Suprapubic skin (tissue), 4 donors: Measurements from ENCODE around the gene UGT1A6. TPM values are rescaled to one million over a fixed set of nuclear protein-coding genes. Genes with fewer than 3 reads are reported as not detected.

Experiments used
- DNase-seq, 2 donors: peaks; one replicate each; pipeline ENCODE4 v3.0.0-alpha.2; 2019; ENCODE audit warnings: low spot score in 2 of 2
- H3K27ac ChIP-seq: fragments of 200-600 bp; sonication (generic); one replicate; pipeline ENCODE4 v1.5.1; 2019
- H3K27me3 ChIP-seq: fragments of 200-600 bp; sonication (generic); one replicate; pipeline ENCODE4 v1.5.1; 2019
- H3K36me3 ChIP-seq: fragments of 200-600 bp; sonication (generic); one replicate; pipeline ENCODE4 v1.5.1; 2019
- H3K4me1 ChIP-seq: fragments of 200-600 bp; sonication (generic); one replicate; pipeline ENCODE4 v1.5.1; 2019
- H3K4me3 ChIP-seq: fragments of 200-600 bp; sonication (generic); one replicate; pipeline ENCODE4 v1.5.1; 2019; ENCODE audit warnings: mild to moderate bottlenecking
- H3K9me3 ChIP-seq: fragments of 200-600 bp; sonication (generic); one replicate; pipeline ENCODE4 v1.5.1; 2019
- EP300 ChIP-seq: sonication (generic); formaldehyde crosslinking; IDR thresholded peaks from one replicate; pipeline ENCODE4 v1.6.1; 2017; ENCODE audit warnings: antibody characterized with exemption
- POLR2A ChIP-seq, 2 donors: fragments of 450-650 bp; IDR thresholded peaks; one replicate each; pipeline ENCODE4 v1.6.1; 2017; ENCODE audit warnings: antibody characterized with exemption in 2 of 2, mild to moderate bottlenecking in 2 of 2, moderate library complexity in 2 of 2
- POLR2AphosphoS5 ChIP-seq, 3 donors: sonication (generic); formaldehyde crosslinking; IDR thresholded peaks; one replicate each; pipeline ENCODE4 v1.6.1; 2017; ENCODE audit warnings: antibody characterized with exemption in 3 of 3
- WGBS: methylation state at CpG from one replicate; pipeline ENCODE4 v1.1.5; 2018; 5-methylcytosine and 5-hydroxymethylcytosine counted together
- total RNA-seq, 4 donors: library from RNA; depleted of rRNA; stranded (reverse); fragments of >200 nt; gene quantifications; one replicate each; pipeline ENCODE4 v1.1.0, GENCODE V29; 2016
- TF ChIP-seq, protein P1 (sequence below), 2 donors: fragments of 200-600 bp in 1 of 2; fragments of 450-650 bp in 1 of 2; sonication (generic) in 1 of 2; IDR thresholded peaks; one replicate each; pipeline ENCODE4 v1.5.1; 2016 to 2019; ENCODE audit warnings: antibody characterized with exemption in 2 of 2, mild to moderate bottlenecking in 1 of 2, moderate library complexity in 1 of 2

The UGT1A6 gene
- total RNA-seq, 4 donors from 2014 or later = 7.4 to 26.3 (median 19.5) TPM

DNA sequence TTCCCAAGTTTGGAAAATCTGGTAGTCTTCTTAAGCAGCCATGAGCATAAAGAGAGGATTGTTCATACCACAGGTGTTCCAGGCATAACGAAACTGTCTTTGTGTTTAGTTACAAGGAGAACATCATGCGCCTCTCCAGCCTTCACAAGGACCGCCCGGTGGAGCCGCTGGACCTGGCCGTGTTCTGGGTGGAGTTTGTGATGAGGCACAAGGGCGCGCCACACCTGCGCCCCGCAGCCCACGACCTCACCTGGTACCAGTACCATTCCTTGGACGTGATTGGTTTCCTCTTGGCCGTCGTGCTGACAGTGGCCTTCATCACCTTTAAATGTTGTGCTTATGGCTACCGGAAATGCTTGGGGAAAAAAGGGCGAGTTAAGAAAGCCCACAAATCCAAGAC is 79.5 kb downstream of the UGT1A6 start:
- no peak for DNase-seq
- Histone ChIP-seq H3K9me3 (no peaks in the 10 kb centered on the region), H3K4me1 (no peaks in the 10 kb centered on the region), H3K27ac (no peak overlapping the region), H3K4me3 (no peak overlapping the region), H3K27me3 (peaks cover 3% of the 10 kb centered on the region), H3K36me3 (no peaks in the 10 kb centered on the region)
- no peak for TF ChIP-seq EP300
- TF ChIP-seq POLR2AphosphoS5 (IDR thresholded peaks at IDR 0.05) = no peak
- TF ChIP-seq, protein P1, sequence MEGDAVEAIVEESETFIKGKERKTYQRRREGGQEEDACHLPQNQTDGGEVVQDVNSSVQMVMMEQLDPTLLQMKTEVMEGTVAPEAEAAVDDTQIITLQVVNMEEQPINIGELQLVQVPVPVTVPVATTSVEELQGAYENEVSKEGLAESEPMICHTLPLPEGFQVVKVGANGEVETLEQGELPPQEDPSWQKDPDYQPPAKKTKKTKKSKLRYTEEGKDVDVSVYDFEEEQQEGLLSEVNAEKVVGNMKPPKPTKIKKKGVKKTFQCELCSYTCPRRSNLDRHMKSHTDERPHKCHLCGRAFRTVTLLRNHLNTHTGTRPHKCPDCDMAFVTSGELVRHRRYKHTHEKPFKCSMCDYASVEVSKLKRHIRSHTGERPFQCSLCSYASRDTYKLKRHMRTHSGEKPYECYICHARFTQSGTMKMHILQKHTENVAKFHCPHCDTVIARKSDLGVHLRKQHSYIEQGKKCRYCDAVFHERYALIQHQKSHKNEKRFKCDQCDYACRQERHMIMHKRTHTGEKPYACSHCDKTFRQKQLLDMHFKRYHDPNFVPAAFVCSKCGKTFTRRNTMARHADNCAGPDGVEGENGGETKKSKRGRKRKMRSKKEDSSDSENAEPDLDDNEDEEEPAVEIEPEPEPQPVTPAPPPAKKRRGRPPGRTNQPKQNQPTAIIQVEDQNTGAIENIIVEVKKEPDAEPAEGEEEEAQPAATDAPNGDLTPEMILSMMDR (IDR thresholded peaks at IDR 0.05) = no peak
- TF ChIP-seq POLR2A (IDR thresholded peaks at IDR 0.05) = no peak
- 94% methylated on average over 16 of the region's 16 CpGs for WGBS

DNA sequence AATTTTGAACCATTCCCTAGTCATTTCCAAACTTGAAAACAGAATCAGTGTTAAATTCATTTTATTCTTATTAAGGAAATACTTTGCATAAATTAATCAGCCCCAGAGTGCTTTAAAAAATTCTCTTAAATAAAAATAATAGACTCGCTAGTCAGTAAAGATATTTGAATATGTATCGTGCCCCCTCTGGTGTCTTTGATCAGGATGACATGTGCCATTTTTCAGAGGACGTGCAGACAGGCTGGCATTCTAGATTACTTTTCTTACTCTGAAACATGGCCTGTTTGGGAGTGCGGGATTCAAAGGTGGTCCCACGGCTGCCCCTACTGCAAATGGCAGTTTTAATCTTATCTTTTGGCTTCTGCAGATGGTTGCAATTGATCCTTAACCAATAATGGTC is 79.9 kb downstream of the UGT1A6 start:
- TF ChIP-seq POLR2A (IDR thresholded peaks at IDR 0.05) (no peak), POLR2AphosphoS5 (IDR thresholded peaks at IDR 0.05) (no peak), EP300 (no peak)
- TF ChIP-seq, protein P1 (IDR thresholded peaks at IDR 0.05) = no peak
- Histone ChIP-seq H3K36me3 (no peaks in the 10 kb centered on the region), H3K27ac (no peak overlapping the region), H3K4me3 (no peak overlapping the region), H3K27me3 (peaks cover 3% of the 10 kb centered on the region), H3K4me1 (no peaks in the 10 kb centered on the region), H3K9me3 (no peaks in the 10 kb centered on the region)
- WGBS = 71% methylated on average over 5 of the region's 5 CpGs
- DNase-seq = no peak

DNA sequence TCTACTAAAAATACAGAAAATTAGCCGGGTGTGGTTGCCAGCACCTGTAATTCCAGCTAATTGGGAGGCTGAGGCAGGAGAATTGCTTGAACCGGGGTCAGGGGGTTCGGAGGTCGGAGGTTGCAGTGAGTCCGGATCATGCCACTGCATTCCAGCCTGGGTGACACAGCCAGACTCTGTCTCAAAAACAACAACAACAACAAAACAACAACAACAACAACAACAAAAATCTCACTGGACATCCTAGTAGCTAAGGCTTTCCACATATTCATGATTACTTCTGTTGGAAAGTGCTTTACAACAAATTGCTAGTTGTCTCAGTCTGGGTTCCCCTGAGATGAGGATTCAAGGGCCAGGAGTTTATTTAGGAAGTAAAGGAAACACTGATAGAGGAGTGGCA is 81.2 kb downstream of the UGT1A6 start:
- no peak for DNase-seq
- WGBS = 93% methylated on average over 5 of the region's 5 CpGs

DNA sequence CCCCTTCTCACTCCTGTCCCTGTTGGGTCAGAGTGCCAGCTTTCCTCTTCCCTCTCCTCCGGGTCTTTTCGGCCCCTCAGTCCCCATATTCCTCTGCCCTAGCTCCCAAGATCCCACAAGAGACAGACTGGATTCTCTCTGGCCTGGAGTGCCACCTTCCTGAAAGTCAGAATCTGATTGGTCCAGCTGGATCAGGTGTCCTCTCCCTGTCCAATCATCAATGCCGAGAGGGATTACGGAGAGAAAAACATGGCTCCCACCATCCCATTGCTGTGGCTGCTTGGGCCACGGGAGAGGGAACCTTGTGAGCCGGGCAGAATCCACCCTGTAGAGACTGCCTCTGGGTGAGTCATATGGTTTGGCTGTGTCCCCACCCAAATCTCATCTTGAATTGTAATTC is 82.7 kb downstream of the UGT1A6 start:
- DNase-seq = no peak
- H3K4me3 ChIP-seq = no peak overlapping the region
- 97% methylated on average over 6 of the region's 6 CpGs for WGBS
- H3K4me1 ChIP-seq = no peaks in the 10 kb centered on the region
- H3K9me3 ChIP-seq = no peaks in the 10 kb centered on the region
- no peaks in the 10 kb centered on the region for H3K36me3 ChIP-seq
- H3K27me3 ChIP-seq = peaks cover 7% of the 10 kb centered on the region
- TF ChIP-seq POLR2A (IDR thresholded peaks at IDR 0.05) (no peak), EP300 (no peak), POLR2AphosphoS5 (IDR thresholded peaks at IDR 0.05) (no peak)
- TF ChIP-seq, protein P1 (IDR thresholded peaks at IDR 0.05) = no peak
- no peak overlapping the region for H3K27ac ChIP-seq

More for the DNA sequence above, 81.2 kb downstream of the UGT1A6 start:
- peaks cover 7% of the 10 kb centered on the region for H3K27me3 ChIP-seq
- H3K4me1 ChIP-seq = no peaks in the 10 kb centered on the region
- TF ChIP-seq, protein P1 (IDR thresholded peaks at IDR 0.05) = no peak
- TF ChIP-seq POLR2A (IDR thresholded peaks at IDR 0.05) (no peak), EP300 (no peak), POLR2AphosphoS5 (IDR thresholded peaks at IDR 0.05) (no peak)
- H3K9me3 ChIP-seq = no peaks in the 10 kb centered on the region
- H3K36me3 ChIP-seq = no peaks in the 10 kb centered on the region
- H3K4me3 ChIP-seq = no peak overlapping the region
- no peak overlapping the region for H3K27ac ChIP-seq

DNA sequence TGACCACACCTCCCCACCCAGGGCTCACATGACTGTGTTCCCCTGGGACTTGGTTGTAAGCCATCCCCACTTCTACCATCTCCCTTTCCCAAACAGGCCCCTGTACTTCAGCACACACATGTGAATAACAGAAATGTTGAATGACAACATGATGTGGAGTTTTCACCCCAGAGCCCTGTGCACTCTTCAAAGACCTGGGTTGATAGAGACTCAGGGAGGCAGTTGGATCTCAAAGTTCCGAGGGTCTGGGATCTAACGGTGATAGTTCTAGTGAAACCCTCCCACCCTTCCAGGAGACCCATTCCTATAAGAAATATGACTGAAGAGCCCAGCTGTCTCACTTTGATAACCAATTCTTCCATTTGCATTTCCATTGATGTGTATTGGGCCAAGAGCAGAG is 85.3 kb downstream of the UGT1A6 start, which contains the start of gene MROH2A:
MROH2A (plus strand) TSS at position 301 of the 400 bp plus-strand sequence. CDS start 1,029 bp downstream, outside the sequence.
- 85% methylated on average over 2 of the region's 2 CpGs for WGBS
- H3K9me3 ChIP-seq = no peaks in the 10 kb centered on the region
- DNase-seq = no peak
- no peak within 1 kb of the TSS for H3K4me3 ChIP-seq
- no peak within 1 kb of the TSS for H3K27ac ChIP-seq
- no peak for TF ChIP-seq EP300
- no peak for TF ChIP-seq POLR2AphosphoS5 (IDR thresholded peaks at IDR 0.05)
- no peak for TF ChIP-seq POLR2A (IDR thresholded peaks at IDR 0.05)
- H3K4me1 ChIP-seq = no peaks in the 10 kb centered on the region
- H3K27me3 ChIP-seq = peaks cover 3% of the 10 kb centered on the region
- H3K36me3 ChIP-seq = no peaks in the 10 kb centered on the region

DNA sequence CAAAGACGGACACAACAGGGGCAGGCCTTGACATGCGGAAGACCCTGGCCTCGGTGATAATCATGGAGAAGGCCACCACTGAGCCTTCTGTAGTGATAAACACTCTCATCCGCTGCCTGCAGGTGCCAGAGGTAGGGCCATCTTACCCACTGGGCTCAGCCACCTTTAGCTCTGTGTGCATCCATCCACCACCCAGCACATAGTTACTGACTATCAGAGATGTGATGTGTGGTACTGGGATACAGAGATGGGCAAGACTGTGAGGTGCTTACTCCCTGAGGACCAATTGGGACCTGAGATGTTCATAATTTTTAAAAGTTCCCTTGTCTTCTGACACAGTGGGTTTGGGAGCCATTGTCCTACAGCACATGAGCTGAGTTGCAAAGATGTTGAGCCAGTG is 87.0 kb downstream of the UGT1A6 start:
- TF ChIP-seq EP300 = no peak
- Histone ChIP-seq H3K36me3 (no peaks in the 10 kb centered on the region), H3K9me3 (no peaks in the 10 kb centered on the region), H3K27ac (no peak overlapping the region), H3K4me3 (no peak overlapping the region), H3K4me1 (no peaks in the 10 kb centered on the region), H3K27me3 (peaks cover 3% of the 10 kb centered on the region)
- WGBS = 91% methylated on average over 4 of the region's 4 CpGs
- no peak for DNase-seq
